ENCODE results near the gene SLK.

SLK gene

DNA sequence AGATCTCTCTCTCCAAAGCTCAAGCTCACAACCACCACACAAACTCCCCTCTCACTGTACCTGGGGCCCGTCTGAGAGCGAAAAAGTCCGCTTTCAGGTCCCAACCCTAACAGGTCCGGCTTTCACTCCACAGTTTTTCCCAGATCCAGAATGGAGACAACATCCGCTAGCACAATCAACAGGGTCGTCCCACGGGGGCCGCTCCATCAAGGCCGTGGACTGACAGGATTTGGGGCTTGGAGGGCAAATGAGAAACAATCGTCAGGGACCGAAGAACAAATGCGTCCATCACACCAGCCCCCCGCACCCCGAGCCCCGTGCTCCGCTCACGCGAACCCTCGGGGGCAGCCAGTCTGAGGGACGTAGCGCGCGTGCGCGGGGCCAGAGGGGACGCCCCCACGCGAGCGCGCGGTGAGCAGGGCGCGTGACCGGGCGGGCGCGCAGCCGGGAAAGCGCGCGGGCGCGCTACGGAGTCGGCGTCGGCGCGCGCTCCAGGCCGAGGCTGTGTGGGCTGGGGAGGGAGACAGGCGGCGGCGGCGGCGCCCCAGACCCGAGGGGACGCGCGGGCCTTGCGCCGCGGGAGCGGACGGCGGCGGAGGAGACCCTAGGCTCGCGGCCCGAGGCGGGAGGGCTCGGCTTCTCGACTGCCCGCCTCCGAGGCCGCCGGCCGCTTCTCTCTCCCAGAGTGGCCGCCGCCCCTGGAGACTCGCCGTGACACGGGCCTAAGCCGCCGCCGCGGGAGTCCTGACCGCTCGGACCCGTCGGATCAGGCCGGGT lies at the start of gene SLK:
Gene SLK, plus strand, starts transcription at position 470 of the 777 bp plus-strand sequence. CDS start 606 bp downstream, outside the sequence.
- peak; percentile 64 to 79 (median 71) for DNase-seq

DNA sequence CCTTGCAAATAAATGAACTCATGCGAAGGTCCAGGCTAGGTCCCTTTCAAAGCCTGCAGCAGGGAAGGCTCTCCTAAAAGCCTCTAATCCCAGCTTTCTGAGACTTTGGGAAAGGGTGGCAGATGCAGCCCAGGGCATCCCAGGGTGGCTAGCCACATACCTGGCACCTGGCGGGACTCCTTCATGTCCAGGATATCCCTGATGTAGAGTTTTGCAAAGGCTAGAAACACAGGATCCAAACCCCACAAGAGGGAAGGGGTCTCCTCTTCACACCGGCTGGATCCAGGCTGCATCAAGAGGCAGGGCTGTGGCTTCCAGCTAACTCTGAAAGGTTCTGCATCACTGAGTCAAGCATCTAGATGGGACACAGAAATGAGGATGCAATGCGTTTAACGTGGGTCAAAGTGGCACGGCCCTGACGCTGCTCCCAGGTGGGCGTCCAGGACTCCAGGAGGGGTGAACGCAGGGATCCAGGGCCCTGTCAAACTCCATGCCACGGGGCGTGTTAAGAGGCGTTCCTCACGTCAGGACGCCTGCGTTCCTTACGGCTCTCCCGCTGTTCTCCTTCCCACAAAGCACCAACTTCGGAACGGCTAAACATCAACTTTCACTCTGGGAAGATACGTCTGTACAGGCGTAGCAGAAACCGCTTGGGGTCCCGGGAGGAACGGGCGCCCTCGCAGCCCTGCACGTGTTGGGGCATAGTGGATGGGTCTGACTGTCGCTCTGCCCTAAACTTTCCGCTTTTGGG lies 49.5 kb upstream of the SLK start:
- DNase-seq = no peak

DNA sequence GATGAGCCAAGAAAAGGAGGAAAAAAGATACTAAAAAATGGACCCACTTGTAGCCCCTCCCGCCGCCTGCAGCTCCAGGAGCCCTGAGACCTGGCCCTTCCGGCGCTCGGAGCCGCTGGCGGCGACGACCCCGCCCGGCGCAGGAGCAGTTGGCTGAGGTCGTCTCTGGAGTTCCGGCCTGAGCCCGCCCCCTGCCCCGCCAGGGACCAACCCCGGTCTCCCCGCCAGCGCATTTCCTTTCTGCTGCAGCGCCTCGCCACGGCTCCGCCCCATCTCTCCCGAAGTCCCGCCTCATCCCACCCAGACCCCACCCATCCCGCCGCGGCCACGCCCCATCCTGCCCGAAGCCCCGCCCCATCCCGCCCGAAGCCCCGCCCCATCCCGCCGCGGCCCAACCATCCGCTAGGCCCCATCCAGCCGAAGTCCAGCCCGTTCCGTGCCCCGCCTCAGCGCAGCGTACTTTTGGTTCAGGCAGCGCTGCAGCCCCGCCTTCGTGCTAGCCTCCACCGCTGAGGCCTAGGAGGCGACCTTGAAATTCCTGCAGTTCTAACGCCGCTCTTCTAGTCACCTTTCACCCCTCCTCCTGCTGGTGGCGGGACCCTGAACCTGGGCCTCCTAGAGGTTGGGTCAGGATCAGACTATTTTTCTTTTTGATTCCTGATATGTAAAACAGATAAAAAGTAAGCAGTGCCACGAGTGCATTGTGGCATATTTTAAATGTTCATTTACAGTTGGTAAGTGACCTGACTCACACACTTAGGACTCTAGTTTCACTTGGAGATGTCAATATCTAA lies 48.7 kb upstream of the SLK start, which contains the start of gene STN1:
Gene STN1, minus strand, starts transcription at position 132 of the 794 bp plus-strand sequence. CDS start 590 bp downstream, outside the sequence.
- peak; percentile 91 to 94 (median 92) for DNase-seq

DNA sequence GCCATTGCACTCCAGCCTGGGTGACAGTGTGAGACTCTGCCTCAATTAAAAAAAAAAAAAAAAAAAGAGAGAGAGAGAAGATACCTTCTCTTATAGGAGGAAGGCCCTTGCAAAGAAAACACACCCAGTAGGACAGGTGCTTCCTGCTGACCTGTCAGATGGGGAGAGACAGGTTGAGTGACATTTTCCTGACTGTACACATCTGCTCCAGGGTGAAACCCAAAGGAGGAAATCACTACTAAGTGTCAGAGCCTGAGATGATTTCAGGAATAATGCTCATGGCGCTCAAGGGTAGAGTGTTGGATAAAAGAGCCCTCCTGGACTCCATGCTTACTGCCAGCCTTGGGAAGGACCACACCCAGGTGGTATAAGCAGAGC lies 47.3 kb upstream of the SLK start:
- DNase-seq = no peak

DNA sequence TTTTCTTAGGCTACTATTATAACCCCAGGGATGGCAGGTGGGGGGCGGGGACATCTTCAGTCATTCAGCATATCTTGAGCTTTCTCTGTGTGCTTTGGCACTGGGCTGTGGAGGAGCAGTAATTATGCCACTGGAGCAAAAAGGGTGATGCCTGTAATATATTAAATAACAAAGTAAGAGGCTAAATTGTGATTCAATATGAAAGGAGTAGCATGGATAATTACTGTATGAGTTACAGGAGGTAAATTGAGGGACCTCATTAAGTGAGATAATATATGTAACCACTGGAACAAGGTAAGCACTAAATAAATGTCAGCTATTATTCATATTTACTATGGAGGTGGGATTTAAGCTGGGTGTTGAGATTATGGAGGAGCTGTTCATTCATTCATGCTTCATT lies 45.7 kb upstream of the SLK start:
- DNase-seq = no peak

- no peak for DNase-seq
These were observed 45.2 kb upstream of the SLK start for GRCh38 chr10:103921750-103922195.

- no peak for DNase-seq
These were observed 44.3 kb upstream of the SLK start for GRCh38 chr10:103922659-103923058.

- no peak for DNase-seq
These were observed 43.4 kb upstream of the SLK start for GRCh38 chr10:103923502-103923901.

- DNase-seq = no peak
These were observed 41.3 kb upstream of the SLK start for GRCh38 chr10:103925591-103925990.

DNA sequence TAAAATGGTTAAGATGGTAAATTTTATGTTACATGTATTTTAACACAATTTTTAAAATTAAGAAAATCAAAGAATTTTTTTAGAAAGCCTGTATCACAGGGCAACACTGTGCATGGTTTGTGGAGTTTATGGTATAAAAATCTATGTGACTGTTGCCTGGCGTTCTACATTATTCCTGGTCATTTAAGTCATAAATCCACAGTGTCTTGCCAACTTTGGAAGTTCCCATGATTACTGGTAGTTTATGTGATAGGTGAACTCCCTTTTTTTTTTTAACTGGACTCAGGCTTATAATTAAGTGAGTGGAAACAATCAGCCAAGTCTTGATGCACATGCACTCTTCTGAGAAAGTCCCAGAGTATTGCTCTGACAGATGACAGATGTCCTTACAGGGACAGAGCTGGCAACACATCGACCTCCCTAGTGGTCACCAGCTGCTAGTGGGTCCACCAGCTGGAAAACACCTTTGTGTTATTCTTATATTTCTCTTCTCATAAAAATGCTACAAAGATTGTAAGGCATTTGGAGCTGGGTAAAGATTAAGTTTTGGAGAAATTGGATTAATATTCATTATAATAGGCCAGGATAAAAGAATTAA lies 40.1 kb upstream of the SLK start:
- DNase-seq = no peak

DNA sequence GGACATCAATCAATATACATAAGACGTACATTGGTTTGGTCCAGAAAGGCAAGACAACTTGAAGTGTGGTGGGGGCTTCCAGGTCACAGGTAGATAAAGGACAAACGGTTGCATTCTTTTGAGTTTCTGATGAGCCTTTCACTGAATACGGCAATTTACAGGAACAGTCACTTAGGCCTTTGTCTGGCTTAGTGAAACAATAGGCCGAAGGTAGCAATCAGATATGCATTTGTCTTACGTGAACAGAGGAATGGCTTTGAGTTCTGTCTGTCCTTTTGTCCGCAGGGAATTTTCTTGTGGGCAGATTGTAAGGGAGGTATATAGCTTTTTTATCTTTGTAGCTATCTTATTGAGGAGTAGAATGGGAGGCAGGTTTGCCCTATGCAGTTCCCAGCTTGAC lies 38.2 kb upstream of the SLK start:
- DNase-seq = no peak

- no peak for DNase-seq
These were observed 37.5 kb upstream of the SLK start for GRCh38 chr10:103929381-103929921.

GRCh38 chr10:103930449-103930848 lies 36.5 kb upstream of the SLK start:
- no peak for DNase-seq

- DNase-seq = no peak
These were observed 36.1 kb upstream of the SLK start for GRCh38 chr10:103930881-103931280.

DNA sequence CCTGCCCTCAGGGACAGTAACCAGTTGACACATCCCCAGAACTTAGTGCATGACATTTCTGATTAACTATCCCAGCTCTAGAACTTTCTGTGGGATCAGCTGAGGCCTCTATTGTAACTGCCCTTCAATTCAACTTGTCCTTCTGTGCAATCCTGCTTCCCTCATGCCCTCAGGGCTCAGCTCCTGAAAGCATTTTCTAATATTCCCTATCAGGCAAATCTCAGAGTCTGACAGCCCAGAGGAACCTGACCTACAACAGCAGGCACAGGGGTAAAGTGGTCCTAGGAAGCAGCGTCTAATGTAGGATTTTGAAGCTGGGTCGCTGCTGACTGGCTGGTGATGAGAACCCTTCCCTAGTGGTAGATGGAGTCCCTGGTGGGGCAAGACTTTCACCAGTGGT lies 35.3 kb upstream of the SLK start:
- DNase-seq = no peak

GRCh38 chr10:103932271-103932670 lies 34.7 kb upstream of the SLK start:
- no peak for DNase-seq

DNA sequence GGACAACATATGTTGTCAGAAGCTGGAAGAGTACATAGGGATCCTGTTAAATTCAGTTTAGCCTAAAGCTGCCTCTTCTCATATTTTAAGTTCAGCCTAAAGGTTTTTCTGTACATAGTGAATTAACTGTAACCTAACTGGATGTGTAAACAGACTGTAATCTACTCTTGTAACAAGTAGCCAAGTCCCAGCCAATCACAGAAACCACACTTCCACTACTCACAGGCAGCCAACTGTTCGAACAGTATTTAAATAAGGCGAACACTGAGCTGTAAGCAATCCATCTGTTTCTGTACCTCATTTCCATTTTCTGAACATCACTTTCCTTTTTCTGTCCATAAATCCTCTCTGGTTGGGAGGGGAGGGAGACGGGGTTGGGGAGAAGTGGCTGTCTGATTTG lies 34.0 kb upstream of the SLK start:
- no peak for DNase-seq

DNA sequence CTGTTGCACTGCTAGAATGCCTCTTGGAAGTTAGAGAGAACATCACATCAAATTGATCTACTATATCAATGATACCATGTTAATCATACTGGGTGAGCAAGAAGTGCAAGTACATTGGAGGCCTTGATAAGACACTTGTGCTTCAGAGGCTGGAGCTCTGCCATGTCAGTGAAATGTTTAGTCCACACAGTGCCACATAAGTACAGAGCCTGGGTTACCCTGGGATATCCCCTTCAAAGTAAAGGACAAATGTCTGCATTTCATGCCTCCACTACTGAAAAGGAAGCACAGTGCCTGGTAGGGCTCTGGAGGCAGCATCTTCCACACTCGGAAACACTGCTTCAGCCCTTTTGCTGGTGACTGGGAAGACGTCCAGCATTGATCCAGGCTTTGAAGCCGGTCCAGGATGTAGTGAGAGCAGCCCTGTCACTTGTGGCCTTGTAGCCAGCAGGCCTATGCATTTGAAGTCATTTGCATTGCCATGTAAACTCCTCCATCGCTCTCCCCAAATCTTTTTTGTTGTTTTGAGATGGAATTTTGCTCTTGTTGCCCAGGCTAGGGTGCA lies 33.3 kb upstream of the SLK start:
- DNase-seq = no peak

- no peak for DNase-seq
These were observed 32.6 kb upstream of the SLK start for GRCh38 chr10:103934308-103934707.

- DNase-seq = no peak
These were observed 30.9 kb upstream of the SLK start for GRCh38 chr10:103936022-103936421.

GRCh38 chr10:103939522-103939921 lies 27.4 kb upstream of the SLK start:
- DNase-seq = no peak

DNA sequence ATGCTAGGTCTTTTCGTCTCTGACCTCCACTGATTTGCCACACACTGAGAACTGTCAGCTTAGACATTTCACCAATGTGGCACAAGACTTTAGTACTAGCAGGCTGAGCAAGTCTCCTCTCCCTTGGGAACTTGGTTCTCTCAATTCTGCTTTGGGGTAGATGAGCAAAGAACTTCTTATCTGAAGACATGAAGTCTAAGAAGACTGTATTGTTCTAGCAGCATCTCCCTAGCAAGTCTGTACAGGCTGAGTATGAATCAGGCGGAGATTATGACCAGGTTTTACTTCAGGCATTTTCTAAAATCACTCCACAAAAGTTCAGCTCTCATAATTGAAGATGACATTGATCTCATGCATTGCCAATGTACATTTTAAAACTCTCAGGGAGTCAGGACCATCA lies 25.1 kb upstream of the SLK start:
- DNase-seq = no peak

All from activated CD4-positive, CD25-positive, alpha-beta regulatory T cell (primary cell).